Glomerular visceral epithelial cell (primary cell): Measurements from ENCODE around the gene HIPK2.
"Not testable (repeated sequence)": the region's sequence is repeated elsewhere in the genome, so short reads cannot be mapped to it uniquely, and the experiment has no call there.

Experiments used
- DNase-seq: peaks from one replicate; pipeline ENCODE4 v3.0.0-alpha.2; 2016; ENCODE audit errors: extremely low spot score

Gene HIPK2

DNA sequence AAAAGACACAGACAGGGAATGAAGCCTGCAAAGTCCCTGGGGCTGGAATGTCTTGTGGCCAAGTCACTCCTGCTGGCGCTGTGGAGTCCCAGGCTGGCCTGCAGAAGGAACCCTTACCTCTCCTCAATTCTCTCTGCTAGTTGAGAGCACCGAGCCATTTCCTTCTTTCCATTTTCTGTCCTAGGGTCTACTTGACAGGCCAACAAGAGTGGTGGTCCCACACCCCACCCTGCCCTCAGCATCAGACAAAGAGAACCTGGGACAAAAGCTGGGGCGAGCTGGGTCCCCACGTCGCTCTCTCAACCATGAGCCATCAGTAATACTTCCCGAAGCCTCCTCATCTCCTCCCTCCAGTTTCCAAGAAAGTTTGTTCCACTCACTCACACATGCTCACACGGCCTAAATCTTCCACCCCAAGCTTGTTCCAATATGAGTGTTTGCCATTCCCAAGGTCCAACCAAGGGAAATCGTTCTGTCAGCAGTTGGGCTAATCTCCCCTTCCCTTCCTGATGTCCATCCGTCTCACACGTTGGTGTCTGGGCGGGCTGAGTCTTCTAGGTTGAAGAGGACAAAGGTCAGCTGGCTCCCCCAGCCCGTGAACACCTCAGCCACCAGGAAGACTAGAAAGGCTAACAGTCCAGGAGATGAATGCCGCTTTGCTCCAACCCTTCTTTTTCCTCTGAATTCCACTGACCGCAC lies 210.0 kb downstream of the HIPK2 start:
- DNase-seq: no peak

GRCh38 chr7:139566736-139567646 lies 210.8 kb downstream of the HIPK2 start:
- DNase-seq: no peak

DNA sequence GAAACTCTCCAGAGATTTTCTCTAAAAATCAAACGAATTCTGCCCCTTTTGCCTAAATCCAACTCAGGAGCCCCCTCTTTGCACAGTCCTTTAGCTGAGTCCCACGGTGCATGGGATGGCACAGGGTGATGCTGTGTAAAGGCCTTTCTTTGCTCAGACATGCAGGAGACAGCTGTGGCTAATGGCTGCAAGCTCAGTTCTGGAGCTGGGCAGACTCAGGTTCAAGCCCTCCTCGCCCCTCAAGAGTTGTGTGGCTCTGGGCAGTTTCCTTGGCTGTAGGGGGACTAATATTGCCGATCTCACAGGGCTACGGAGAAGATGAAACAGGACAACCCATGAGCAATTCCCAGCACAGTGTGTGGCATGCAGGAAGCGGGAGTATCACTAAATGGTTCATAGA lies 211.7 kb downstream of the HIPK2 start:
- DNase-seq: no peak

- DNase-seq: no peak
These were observed 213.9 kb downstream of the HIPK2 start for GRCh38 chr7:139563856-139564255.

- no peak for DNase-seq
These were observed 214.7 kb downstream of the HIPK2 start for GRCh38 chr7:139562961-139563565.

- no peak for DNase-seq
These were observed 215.3 kb downstream of the HIPK2 start for GRCh38 chr7:139562491-139562890.

GRCh38 chr7:139560678-139561077 lies 217.1 kb downstream of the HIPK2 start:
- DNase-seq: no peak

- DNase-seq: no peak
These were observed 217.6 kb downstream of the HIPK2 start for GRCh38 chr7:139560199-139560598.

- DNase-seq: no peak
These were observed 218.3 kb downstream of the HIPK2 start for GRCh38 chr7:139559364-139560105.

- no peak for DNase-seq
These were observed 219.8 kb downstream of the HIPK2 start for GRCh38 chr7:139557857-139558581.

GRCh38 chr7:139553991-139554700 lies 223.7 kb downstream of the HIPK2 start:
- not testable (repeated sequence) for DNase-seq

DNA sequence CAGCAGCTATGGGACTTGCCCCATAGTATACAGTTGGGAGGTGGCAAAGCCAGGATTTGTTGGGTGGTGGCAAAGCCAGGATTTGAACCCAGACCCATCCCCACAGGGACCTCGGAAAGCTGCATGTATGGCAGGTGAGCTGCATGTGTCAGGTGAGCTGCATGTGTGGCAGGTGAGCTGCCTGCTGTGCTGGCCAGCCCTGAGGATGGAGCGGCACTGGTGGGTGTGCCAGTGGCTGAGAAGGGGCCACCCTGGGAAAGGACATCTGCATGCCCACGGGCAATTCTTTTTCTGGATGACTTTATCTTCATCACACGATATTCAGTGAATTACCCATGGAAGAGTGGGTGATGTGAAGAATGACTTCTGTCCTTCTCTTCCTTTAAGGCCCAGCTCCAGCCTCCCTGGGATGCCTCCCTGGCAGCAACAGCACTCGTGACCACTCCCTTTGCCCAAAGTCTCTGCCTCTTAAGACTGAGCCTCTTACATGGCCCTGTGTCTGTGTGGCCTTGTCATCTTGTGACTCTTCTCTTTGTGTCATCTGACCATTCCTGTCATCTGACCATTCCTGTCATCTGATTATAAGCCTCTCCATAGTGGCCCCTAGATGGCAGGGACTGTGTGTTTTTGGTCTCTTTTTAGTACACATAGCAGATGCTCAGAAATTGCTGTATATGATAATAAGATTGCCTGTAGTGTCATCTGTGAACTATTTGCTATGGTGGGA lies 229.3 kb downstream of the HIPK2 start:
- DNase-seq: no peak

DNA sequence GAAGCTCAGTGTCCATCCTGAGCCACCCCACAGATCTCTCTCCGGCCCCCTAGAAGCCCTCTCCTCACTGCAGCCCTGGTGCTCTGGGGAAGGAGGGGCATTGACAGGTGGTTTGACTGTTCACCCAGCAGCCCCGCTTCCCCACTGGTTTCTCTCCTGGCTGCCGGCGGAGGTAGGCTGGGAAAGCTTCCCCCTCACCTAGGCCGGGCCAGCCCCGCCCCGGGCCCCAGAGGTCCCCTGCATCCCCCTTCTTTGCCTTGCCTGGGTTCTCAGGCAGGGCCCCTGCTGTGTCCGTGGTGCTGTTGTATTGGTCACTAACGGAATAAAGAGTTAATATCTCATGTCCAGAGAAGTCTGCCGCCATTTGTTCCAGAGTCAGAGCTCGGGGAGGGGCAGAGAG lies 233.2 kb downstream of the HIPK2 start:
- DNase-seq: no peak

DNA sequence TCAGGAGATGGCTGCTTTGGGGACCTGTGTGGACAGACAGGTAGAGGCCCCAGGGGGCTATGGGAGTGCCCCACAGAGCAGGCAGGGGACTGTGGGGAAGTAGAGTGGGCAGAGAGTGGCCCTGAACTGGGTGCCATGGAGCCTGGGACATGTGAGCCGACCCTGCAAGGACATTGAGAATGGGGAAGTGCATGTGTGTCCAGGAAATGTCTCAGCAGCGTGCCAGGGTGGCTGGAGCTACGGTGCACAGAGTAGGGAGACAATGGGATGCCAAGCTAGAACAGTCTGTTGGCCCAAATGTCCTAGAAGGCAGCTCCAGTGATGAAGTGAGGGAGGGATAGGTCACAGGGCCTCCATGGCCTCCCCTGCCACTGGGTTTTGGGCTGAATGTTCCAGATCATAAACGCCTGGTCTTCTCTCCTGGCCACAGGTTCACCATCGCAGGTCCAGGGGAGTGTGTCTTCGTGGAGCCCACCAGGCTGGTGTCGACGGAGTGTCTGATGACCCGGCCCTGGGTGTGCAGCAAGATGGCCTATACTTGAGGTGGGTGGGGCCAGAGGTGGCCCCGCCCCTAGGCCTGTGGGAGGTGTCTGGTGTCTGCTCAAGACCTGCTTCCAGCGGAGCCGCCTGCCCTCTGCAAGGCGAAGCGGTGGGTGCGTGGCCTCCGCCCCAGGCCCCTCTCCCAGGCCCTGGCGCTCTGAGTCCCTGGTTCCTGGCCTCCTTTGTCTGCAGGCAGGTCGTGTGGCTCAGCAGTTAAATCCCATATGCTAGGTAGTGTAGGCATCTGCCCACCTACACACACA lies 233.8 kb downstream of the HIPK2 start:
- DNase-seq: no peak

DNA sequence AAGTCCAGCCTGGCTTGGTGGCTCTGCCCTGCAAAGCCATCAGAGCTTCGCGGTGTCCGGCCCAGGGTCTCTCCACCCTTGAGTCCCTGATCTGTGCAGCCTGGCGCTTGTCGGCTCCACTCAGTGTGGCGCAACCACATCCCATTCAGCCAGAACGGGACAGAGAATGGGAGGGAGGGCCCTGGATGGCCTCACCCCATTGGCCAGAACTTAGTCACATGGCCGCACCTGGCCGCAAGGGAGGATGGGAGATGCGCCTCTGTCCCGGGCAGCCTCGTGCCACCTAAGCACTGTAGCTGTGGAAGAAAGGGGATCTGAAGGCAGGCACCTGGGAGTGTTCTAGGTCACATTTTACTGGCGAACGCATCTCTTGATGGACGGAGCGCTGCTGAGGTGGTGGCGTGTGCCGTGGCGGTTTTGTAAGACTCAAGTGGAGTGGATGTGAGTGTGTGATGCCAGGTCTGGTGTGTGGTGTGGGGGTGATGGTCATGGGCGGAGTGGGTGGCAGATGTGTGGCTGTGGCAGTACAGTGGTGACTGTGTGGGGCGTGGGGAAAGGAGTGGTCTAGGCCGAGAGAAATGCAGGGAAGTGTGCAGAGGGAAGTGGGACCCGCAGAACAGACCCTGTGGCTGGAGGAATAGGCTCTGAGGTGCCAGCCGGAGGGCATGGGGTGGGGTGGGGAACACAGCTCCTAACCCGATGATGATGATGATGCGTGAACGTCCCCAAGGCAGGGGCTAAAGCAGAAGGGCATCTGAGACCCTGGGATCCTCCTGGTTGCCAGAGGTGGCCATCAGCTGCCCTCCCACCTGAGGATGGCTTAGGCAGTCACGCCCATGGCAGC lies 235.3 kb downstream of the HIPK2 start:
- no peak for DNase-seq

DNA sequence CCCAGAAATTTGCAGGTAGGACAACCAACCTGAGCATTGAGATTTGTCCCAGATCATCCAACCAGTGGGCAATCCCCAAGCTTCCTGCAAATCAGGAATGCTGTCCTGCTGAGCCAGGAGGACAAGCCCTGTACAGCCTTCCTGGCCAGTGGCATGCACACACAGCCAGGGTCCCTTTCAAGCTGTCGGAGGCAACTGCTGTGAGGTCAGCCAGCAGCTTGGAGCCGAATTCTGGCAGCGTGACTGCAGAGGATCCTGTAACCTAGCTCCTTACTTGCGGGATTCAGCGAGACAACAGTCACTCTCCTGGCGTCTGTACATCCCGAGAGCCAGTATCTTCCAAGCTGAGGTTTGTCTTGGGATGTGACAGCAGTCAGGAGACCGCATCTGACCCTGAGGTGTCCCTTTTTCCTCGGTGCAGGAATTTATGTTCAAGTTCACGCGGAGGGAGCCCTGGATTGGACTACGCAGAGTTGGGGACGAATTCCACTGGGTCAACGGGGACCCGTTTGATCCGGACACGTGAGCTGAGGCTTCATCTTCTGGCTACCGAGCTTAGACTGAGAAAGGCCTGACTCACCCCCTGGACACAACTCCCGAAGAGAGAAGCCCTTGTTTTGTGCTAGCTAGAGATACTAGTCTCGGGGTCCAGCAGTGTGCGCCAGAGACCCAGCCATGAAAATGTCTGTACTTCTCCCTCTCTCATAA lies 236.0 kb downstream of the HIPK2 start:
- DNase-seq: no peak

DNA sequence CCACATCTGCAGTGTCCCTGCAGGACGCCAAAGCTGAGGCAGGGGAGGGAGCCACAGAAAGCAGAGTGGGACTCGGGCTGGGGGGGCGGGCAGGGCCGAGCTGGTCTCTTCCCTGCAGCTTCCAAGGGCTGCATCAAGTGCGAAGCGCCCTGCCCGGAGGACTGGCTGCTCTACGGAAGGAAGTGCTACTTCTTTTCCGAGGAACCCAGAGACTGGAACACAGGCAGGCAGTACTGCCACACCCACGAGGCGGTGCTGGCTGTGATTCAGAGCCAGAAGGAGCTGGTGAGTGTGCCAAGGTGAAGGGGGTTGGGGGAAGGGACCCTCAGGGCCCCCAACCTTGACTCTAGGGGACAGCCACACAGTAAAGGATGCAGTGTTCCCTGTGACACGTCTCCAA lies 237.6 kb downstream of the HIPK2 start:
- no peak for DNase-seq
